Adrenal gland (tissue), 12 donors: Measurements from ENCODE around the gene SCAPER. TPM values are rescaled to one million over a fixed set of nuclear protein-coding genes. Genes with fewer than 3 reads are reported as not detected.

Source experiments
- DNase-seq, 7 donors: peaks; one replicate each; pipeline ENCODE4 v3.0.0-alpha.2; 2019 to 2020
- H3K27ac ChIP-seq, 5 donors: fragments of 200-600 bp; sonication (generic) in 4 of 5; 1 replicate in 3 of 5; 2 replicates in 2 of 5; pipeline versions ENCODE4 v1.5.1 to v1.8.0; 2016 to 2020; ENCODE audit warnings: mild to moderate bottlenecking in 1 of 5
- H3K27me3 ChIP-seq: fragments of 200-600 bp; 2 replicates; pipeline ENCODE4 v1.8.0; 2021
- H3K36me3 ChIP-seq, 2 donors: fragments of 200-600 bp; replicated peaks in 1 of 2; 1 replicate in 1 of 2; 2 replicates in 1 of 2; pipeline versions ENCODE4 v1.5.1 to v1.8.0; 2018 to 2022
- H3K4me1 ChIP-seq, 2 donors: fragments of 200-600 bp; replicated peaks in 1 of 2; 1 replicate in 1 of 2; 2 replicates in 1 of 2; pipeline versions ENCODE4 v1.5.1 to v1.8.0; 2018 to 2021
- H3K4me3 ChIP-seq, 4 donors: fragments of 200-600 bp; sonication (generic) in 3 of 4; one replicate each; pipeline ENCODE4 v1.5.1; 2016 to 2018
- H3K9me3 ChIP-seq, 3 donors: fragments of 200-600 bp; sonication (generic) in 1 of 3; replicated peaks in 1 of 3; 1 replicate in 2 of 3; 2 replicates in 1 of 3; pipeline versions ENCODE4 v1.5.1 to v1.8.0; 2016 to 2021
- POLR2A ChIP-seq, 2 donors: fragments of 450-650 bp; IDR thresholded peaks; one replicate each; pipeline ENCODE4 v1.6.1; 2017; ENCODE audit warnings: antibody characterized with exemption in 2 of 2, mild to moderate bottlenecking in 2 of 2, moderate library complexity in 1 of 2
- WGBS, 4 donors: extraction: QIAGEN DNeasy Blood & Tissue Kit in 2 of 4; methylation state at CpG; one replicate each; pipeline versions ENCODE4 v1.1.5 to v1.1.7; 2013 to 2017; 5-methylcytosine and 5-hydroxymethylcytosine counted together
- intact Hi-C, 2 donors: fragments of 100-400 bp; cut with DNase I; formaldehyde crosslinking; loops; one replicate each; pipeline versions ENCODE4 v1.14.1 to v1.15.0; 2022 to 2023
- polyA plus RNA-seq, 3 donors: library from polyadenylated mRNA; stranded (reverse); fragments of 200-250 nt in 2 of 3; fragments of 350-450 nt in 1 of 3; fragmentation: Illumina TruSeq in 1 of 3; extraction: RNeasy Lipid Tissue Mini Kit (QIAGEN cat#74804) in 1 of 3; gene quantifications; one replicate each; pipeline ENCODE4 v1.2.3, GENCODE V29; 2013 to 2014
- total RNA-seq, 9 donors: library from RNA; depleted of rRNA in 4 of 9; stranded (reverse); fragments of >200 nt in 4 of 9; fragments of 120-200 nt in 1 of 9; fragmentation: NEBNext Ultra II Directional in 1 of 9; extraction: Animal tissue kit (Norgen Biotek cat#: 25700) in 1 of 9; gene quantifications; one replicate each; pipeline versions ENCODE4 v1.1.0 to v1.2.4, GENCODE V29; 2013 to 2023
- TF ChIP-seq, protein P1 (sequence below), 6 experiments: fragments of 450-650 bp in 4 of 6; fragments of 200-600 bp in 2 of 6; sonication (generic) in 1 of 6; IDR thresholded peaks; 1 replicate in 5 of 6; 2 replicates in 1 of 6; pipeline versions ENCODE4 v1.5.1 to v1.8.0; 2016 to 2021; ENCODE audit warnings: antibody characterized with exemption in 6 of 6, mild to moderate bottlenecking in 2 of 6, moderate library complexity in 1 of 6
- donor health status: healthy with polysubstance abuse.
- donor health status: Bipolar disorder and iron deficiency.
- donor health status: DM: yes; HTN: yes; CAD: no.
- donor health status: DM: no; HTN: no; CAD: no.
- donor health status: DM: no; HTN: no; CAD: no.
- donor health status: DM: yes; HTN: yes; CAD: no.

Gene SCAPER
- total and polyA plus RNA-seq, 12 donors = 3.9 to 95.3 (median 24.1) TPM

DNA sequence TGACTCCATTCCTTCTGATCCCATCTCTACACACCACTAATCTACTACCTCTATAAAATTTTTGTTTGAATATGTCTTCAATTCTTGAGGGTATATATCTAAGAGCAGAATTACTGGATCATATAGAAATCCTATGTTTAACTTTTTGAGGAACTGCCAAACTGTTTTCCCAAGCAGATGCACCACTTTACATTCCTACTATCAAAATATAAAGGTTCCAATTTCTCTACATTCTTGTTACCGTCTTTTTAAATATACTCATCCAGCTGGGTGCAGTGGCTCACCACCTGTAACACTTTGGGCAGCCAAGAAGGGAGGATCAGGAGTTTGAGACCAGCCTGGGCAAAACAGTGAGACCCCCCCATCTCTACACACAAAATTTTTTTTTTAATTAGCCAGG, 268.0 kb downstream of the SCAPER start:
- intact Hi-C loops = no loop called here
- H3K9me3 ChIP-seq = peaks cover 0 to 7% (median 0%) of the 10 kb centered on the region in 3 donors
- H3K4me1 ChIP-seq = no peaks in the 10 kb centered on the region
- WGBS, 4 donors = 90 to 98% (median 96%) methylated on average over 1 of the region's 1 CpG
- TF ChIP-seq, protein P1, sequence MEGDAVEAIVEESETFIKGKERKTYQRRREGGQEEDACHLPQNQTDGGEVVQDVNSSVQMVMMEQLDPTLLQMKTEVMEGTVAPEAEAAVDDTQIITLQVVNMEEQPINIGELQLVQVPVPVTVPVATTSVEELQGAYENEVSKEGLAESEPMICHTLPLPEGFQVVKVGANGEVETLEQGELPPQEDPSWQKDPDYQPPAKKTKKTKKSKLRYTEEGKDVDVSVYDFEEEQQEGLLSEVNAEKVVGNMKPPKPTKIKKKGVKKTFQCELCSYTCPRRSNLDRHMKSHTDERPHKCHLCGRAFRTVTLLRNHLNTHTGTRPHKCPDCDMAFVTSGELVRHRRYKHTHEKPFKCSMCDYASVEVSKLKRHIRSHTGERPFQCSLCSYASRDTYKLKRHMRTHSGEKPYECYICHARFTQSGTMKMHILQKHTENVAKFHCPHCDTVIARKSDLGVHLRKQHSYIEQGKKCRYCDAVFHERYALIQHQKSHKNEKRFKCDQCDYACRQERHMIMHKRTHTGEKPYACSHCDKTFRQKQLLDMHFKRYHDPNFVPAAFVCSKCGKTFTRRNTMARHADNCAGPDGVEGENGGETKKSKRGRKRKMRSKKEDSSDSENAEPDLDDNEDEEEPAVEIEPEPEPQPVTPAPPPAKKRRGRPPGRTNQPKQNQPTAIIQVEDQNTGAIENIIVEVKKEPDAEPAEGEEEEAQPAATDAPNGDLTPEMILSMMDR (IDR thresholded peaks at IDR 0.05) = no peak
- no peak for TF ChIP-seq POLR2A (IDR thresholded peaks at IDR 0.05)
- DNase-seq = no peak
- no peak overlapping the region for H3K27ac ChIP-seq
- H3K27me3 ChIP-seq = no peaks in the 10 kb centered on the region
- H3K36me3 ChIP-seq = no peaks in the 10 kb centered on the region
- no peak overlapping the region for H3K4me3 ChIP-seq

DNA sequence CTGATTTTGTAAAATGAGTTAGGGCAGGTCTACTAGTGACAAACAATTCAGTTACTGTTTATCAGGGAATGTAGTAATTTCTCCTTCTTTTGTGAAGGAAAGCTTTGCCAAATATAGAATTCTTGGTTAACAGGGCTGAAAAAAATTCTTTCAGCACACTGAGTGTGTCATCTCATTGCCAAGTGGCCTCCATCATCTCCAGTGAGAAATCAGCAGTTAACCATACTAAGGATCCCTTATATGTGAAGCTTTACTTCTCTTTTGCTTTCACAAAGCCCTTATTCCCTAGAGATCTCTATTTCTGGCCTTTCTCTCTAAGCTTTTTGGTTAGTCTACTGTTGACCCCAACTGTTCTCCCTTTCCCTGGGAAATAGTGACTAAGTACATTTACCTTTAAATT, 269.1 kb downstream of the SCAPER start:
- TF ChIP-seq, protein P1 (IDR thresholded peaks at IDR 0.05) = no peak
- TF ChIP-seq POLR2A (IDR thresholded peaks at IDR 0.05) = no peak
- peaks cover 0 to 7% (median 0%) of the 10 kb centered on the region in 3 donors for H3K9me3 ChIP-seq
- H3K4me1 ChIP-seq = no peaks in the 10 kb centered on the region
- no peaks in the 10 kb centered on the region for H3K36me3 ChIP-seq
- intact Hi-C loops = no loop called here
- no peak overlapping the region for H3K4me3 ChIP-seq
- no peak overlapping the region for H3K27ac ChIP-seq
- H3K27me3 ChIP-seq = no peaks in the 10 kb centered on the region
- DNase-seq = no peak

DNA sequence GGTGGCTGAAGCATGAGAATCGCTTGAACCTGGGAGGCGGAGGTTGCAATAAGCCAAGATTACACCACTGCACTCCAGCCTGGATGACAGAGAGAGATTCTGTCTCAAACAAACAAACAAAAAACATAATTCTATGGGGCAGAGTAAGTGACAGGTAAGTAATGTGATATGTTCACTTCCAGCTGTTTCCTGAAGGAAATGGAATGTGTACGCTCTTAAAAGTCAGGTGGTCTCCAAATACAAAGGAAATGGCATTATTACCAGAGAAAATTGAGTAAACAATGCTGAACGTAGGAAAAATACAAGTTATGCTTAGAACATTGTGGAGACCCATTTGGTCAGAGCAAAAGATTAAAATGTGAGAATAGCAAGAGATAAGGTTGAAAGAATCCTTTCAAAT, 278.5 kb downstream of the SCAPER start:
- WGBS, 4 donors = 88 to 91% (median 89%) methylated on average over 4 of the region's 4 CpGs

DNA sequence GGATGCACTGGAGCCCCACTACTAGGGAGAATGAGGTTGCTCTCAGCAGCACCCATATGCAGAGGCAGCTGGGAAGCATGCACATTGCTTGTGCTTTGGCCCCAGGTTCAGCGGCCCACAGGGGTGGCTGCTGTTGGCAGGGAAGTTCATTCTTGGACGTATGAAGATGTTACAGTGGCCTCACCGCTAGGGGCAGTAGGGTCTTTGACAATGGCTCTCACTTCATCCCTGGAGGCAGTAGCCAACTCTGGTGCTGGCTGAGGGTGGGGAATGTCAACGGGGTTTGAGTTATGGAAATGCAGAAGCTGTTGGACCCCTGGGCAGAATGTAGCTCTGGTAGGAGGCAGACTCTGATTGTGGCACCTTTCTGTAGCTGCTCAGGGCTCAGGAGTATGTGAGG, 279.9 kb downstream of the SCAPER start:
- 93 to 96% (median 95%) methylated on average over 4 of the region's 4 CpGs for WGBS, 4 donors
- intact Hi-C loops = no loop called here

More for the DNA sequence above, 278.5 kb downstream of the SCAPER start:
- no peaks in the 10 kb centered on the region for H3K36me3 ChIP-seq
- no peak overlapping the region for H3K4me3 ChIP-seq
- H3K27ac ChIP-seq = no peak overlapping the region
- DNase-seq = no peak
- H3K4me1 ChIP-seq = no peaks in the 10 kb centered on the region
- intact Hi-C loops = no loop called here
- H3K27me3 ChIP-seq = no peaks in the 10 kb centered on the region
- no peak for TF ChIP-seq POLR2A (IDR thresholded peaks at IDR 0.05)
- TF ChIP-seq, protein P1 (IDR thresholded peaks at IDR 0.05) = no peak
- H3K9me3 ChIP-seq = no peaks in the 10 kb centered on the region

DNA sequence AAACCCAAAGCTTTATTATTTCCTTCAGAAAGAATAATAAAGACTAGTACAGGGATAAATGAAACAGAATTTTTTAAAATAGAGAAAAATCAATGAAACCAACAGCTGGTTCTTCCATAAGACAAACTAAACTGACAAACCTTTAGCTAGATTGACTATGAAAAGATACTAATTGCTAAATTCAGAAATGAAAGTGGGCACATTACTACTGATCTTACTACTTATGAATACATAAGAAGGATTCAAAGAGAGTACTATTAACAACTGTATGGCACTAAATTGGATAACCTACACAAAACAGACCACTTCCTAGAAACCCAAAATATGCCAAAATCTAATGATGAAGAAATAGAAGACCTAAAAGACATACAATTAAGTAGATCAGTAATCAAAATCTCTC, 290.4 kb downstream of the SCAPER start:
- TF ChIP-seq, protein P1 (IDR thresholded peaks at IDR 0.05) = no peak
- TF ChIP-seq POLR2A (IDR thresholded peaks at IDR 0.05) = no peak
- H3K27ac ChIP-seq = no peak overlapping the region
- intact Hi-C loops = no loop called here
- H3K36me3 ChIP-seq = no peaks in the 10 kb centered on the region
- no peaks in the 10 kb centered on the region for H3K9me3 ChIP-seq
- DNase-seq = no peak
- H3K4me1 ChIP-seq = no peaks in the 10 kb centered on the region
- H3K4me3 ChIP-seq = no peak overlapping the region
- no peaks in the 10 kb centered on the region for H3K27me3 ChIP-seq

More for the DNA sequence above, 279.9 kb downstream of the SCAPER start:
- DNase-seq = no peak
- no peaks in the 10 kb centered on the region for H3K9me3 ChIP-seq
- no peaks in the 10 kb centered on the region for H3K27me3 ChIP-seq
- no peaks in the 10 kb centered on the region for H3K4me1 ChIP-seq
- H3K27ac ChIP-seq = no peak overlapping the region
- no peaks in the 10 kb centered on the region for H3K36me3 ChIP-seq
- H3K4me3 ChIP-seq = no peak overlapping the region
- no peak for TF ChIP-seq POLR2A (IDR thresholded peaks at IDR 0.05)
